PC-9 (cell line): ENCODE measurements around the gene GPS2. TPM values are rescaled to one million over a fixed set of nuclear protein-coding genes. Genes with fewer than 3 reads are reported as not detected.

Experiments used
- BruUV-seq: library from RNA; stranded (reverse); fragments of 400-500 nt; replicated peaks from 2 replicates; lab custom pipeline; 2021; lab: Mats Ljungman, UMichigan
- CTCF ChIA-PET: fragments of 300-600 bp; sonication (Branson Sonifier 250); formaldehyde crosslinking; loops from one replicate; lab custom pipeline; 2022; ENCODE audit warnings: antibody characterized with exemption; lab: Charles Lee
- POLR2A ChIA-PET: fragments of 300-600 bp; sonication (Branson Sonifier 250); formaldehyde crosslinking; loops from one replicate; lab custom pipeline; 2022; ENCODE audit warnings: antibody characterized with exemption; ENCODE audit not compliant: unreplicated experiment; lab: Charles Lee
- DNase-seq, 2 experiments: peaks; one replicate each; pipeline versions ENCODE4 v3.0.0 to v3.0.0-alpha.2; 2015 to 2022; ENCODE audit warnings: mixed read lengths in 1 of 2
- H2AFZ ChIP-seq: fragments of 200-600 bp; sonication (generic); 2 replicates; pipeline ENCODE4 v1.8.1; 2017; ENCODE audit warnings: antibody characterized with exemption
- H3F3A ChIP-seq: fragments of 200-600 bp; sonication (generic); 2 replicates; pipeline ENCODE4 v1.8.1; 2017; ENCODE audit warnings: antibody characterized with exemption, mild to moderate bottlenecking, low read depth; ENCODE audit not compliant: insufficient read depth
- H3K27ac ChIP-seq: fragments of 200-600 bp; sonication (generic); 2 replicates; pipeline ENCODE4 v1.6.1; 2016; ENCODE audit warnings: mixed run types
- H3K27me3 ChIP-seq: fragments of 200-600 bp; sonication (generic); 2 replicates; pipeline ENCODE4 v1.6.1; 2016; ENCODE audit warnings: low read depth, mixed run types; ENCODE audit not compliant: insufficient read depth
- H3K36me3 ChIP-seq: fragments of 200-600 bp; sonication (generic); 2 replicates; pipeline ENCODE4 v1.6.1; 2016; ENCODE audit warnings: low read depth, mixed run types
- H3K4me1 ChIP-seq: fragments of 200-600 bp; sonication (generic); replicated peaks from 2 replicates; pipeline ENCODE4 v1.6.1; 2016; ENCODE audit warnings: mixed run types; ENCODE audit not compliant: insufficient read depth
- H3K4me2 ChIP-seq: fragments of 200-600 bp; sonication (generic); 2 replicates; pipeline ENCODE4 v1.6.1; 2017; ENCODE audit warnings: mixed run types
- H3K4me3 ChIP-seq: fragments of 200-600 bp; sonication (generic); 2 replicates; pipeline ENCODE4 v1.6.1; 2016; ENCODE audit warnings: mixed run types
- H3K79me2 ChIP-seq: fragments of 200-600 bp; sonication (generic); 2 replicates; pipeline ENCODE4 v1.6.1; 2017; ENCODE audit warnings: low read depth, mixed run types
- H3K9me2 ChIP-seq: fragments of 200-600 bp; sonication (generic); 2 replicates; pipeline ENCODE4 v1.8.1; 2017; ENCODE audit warnings: mild to moderate bottlenecking; ENCODE audit not compliant: insufficient read depth
- H3K9me3 ChIP-seq: fragments of 200-600 bp; sonication (generic); 2 replicates; pipeline ENCODE4 v1.8.1; 2016; ENCODE audit warnings: low read depth; ENCODE audit not compliant: insufficient read depth
- H4K20me1 ChIP-seq: fragments of 200-600 bp; sonication (generic); 2 replicates; pipeline ENCODE4 v1.8.1; 2017; ENCODE audit not compliant: insufficient read depth
- CTCF ChIP-seq: fragments of 200-600 bp; sonication (generic); conservative IDR thresholded peaks from 2 replicates; pipeline ENCODE4 v1.6.1; 2017; ENCODE audit warnings: mixed run types, antibody characterized with exemption, mild to moderate bottlenecking, moderate library complexity
- EZH2 ChIP-seq: fragments of 200-600 bp; sonication (generic); IDR thresholded peaks from 2 replicates; pipeline ENCODE4 v1.8.0; 2017; ENCODE audit warnings: antibody characterized with exemption, low read depth
- intact Hi-C: fragments of 100-400 bp; cut with micrococcal nuclease; formaldehyde crosslinking; loops from one replicate; pipeline ENCODE4 v1.10.0; 2022; ENCODE audit not compliant: unreplicated experiment
- total RNA-seq: library from RNA; stranded (reverse); gene quantifications from 2 replicates; pipeline ENCODE4 v1.2.3, GENCODE V29; 2021

Gene GPS2
- total RNA-seq, 1 experiment from 2014 or later, result 61.3 TPM

GRCh38 chr17:7321466-7321865, 6.3 kb upstream of the GPS2 start:
- no peaks in the 10 kb centered on the region for H3K9me2 ChIP-seq
- peaks cover 14% of the 10 kb centered on the region for H3F3A ChIP-seq
- peaks cover under 1% of the 10 kb centered on the region; the same call in 1 of the 2 replicates for H3K4me1 ChIP-seq
- intact Hi-C loops, result no loop called here
- no TSS peak for BruUV-seq
- H3K27me3 ChIP-seq, result no peaks in the 10 kb centered on the region
- POLR2A ChIA-PET, result no interaction called here
- no peak for DNase-seq
- CTCF ChIA-PET, result no interaction called here
- no peak overlapping the region for H2AFZ ChIP-seq
- H3K27ac ChIP-seq, result no peak overlapping the region
- H3K4me3 ChIP-seq, result no peak overlapping the region
- H4K20me1 ChIP-seq, result no peaks in the 10 kb centered on the region; the same call in 1 of the 2 replicates
- H3K9me3 ChIP-seq, result no peaks in the 10 kb centered on the region
- TF ChIP-seq CTCF, result no peak
- no peak for TF ChIP-seq EZH2
- H3K79me2 ChIP-seq, result peaks cover under 1% of the 10 kb centered on the region; the same call in 1 of the 2 replicates
- peaks cover 4% of the 10 kb centered on the region; the same call in 1 of the 2 replicates for H3K36me3 ChIP-seq
- no peak overlapping the region for H3K4me2 ChIP-seq

GRCh38 chr17:7318121-7318860, 3.1 kb upstream of the GPS2 start:
- Histone ChIP-seq H3K79me2 (peaks cover 15% of the 10 kb centered on the region; the same call in 1 of the 2 replicates), H3K4me3 (no peak overlapping the region), H3K9me3 (no peaks in the 10 kb centered on the region), H3F3A (peaks cover 38% of the 10 kb centered on the region), H3K4me2 (no peak overlapping the region), H2AFZ (no peak overlapping the region), H3K4me1 (peaks cover 21% of the 10 kb centered on the region), H3K36me3 (0 out of 2 replicates have a peak, but pooled peaks cover 6% of the 10 kb centered on the region), H3K27ac (no peak overlapping the region), H4K20me1 (peaks cover 13% of the 10 kb centered on the region), H3K27me3 (no peaks in the 10 kb centered on the region), H3K9me2 (no peaks in the 10 kb centered on the region)
- intact Hi-C loops, result no loop called here
- ChIA-PET POLR2A (no interaction called here), CTCF (no interaction called here)
- TF ChIP-seq EZH2, result no peak
- TF ChIP-seq CTCF, result no peak
- BruUV-seq, result no TSS peak
- DNase-seq, result no peak

- H3K79me2 ChIP-seq, result peaks cover 23% of the 10 kb centered on the region; the same call in 1 of the 2 replicates
- no peak overlapping the region for H2AFZ ChIP-seq
- H3K27ac ChIP-seq, result no peak overlapping the region
- no peak for DNase-seq
- POLR2A ChIA-PET, result no interaction called here
- no peaks in the 10 kb centered on the region for H3K27me3 ChIP-seq
- H3K4me2 ChIP-seq, result no peak overlapping the region
- intact Hi-C loops, result no loop called here
- H3K9me2 ChIP-seq, result no peaks in the 10 kb centered on the region
- H3F3A ChIP-seq, result peaks cover 48% of the 10 kb centered on the region
- H4K20me1 ChIP-seq, result peaks cover 23% of the 10 kb centered on the region
- BruUV-seq, result no TSS peak
- CTCF ChIA-PET, result no interaction called here
- TF ChIP-seq EZH2, result no peak
- no peak for TF ChIP-seq CTCF
- H3K9me3 ChIP-seq, result no peaks in the 10 kb centered on the region
- H3K4me1 ChIP-seq, result peaks cover 22% of the 10 kb centered on the region
- peaks cover 9% of the 10 kb centered on the region for H3K36me3 ChIP-seq
- H3K4me3 ChIP-seq, result no peak overlapping the region
These were observed 2.1 kb upstream of the GPS2 start for GRCh38 chr17:7317161-7317803.
